Pulmonary artery endothelial cell (primary cell): ENCODE data around the gene RENBP. TPM values are rescaled to one million over a fixed set of nuclear protein-coding genes. Genes with fewer than 3 reads are reported as not detected.

Experiments
- DNase-seq: peaks from one replicate; pipeline ENCODE4 v3.0.0-alpha.2; 2011; ENCODE audit warnings: low read depth, low spot score
- total RNA-seq: library from RNA; depleted of rRNA; stranded (reverse); fragments of >200 nt; gene quantifications from 2 replicates; pipeline ENCODE4 v1.2.3, GENCODE V29; 2014

The RENBP gene
- total RNA-seq, 1 donor from 2014 or later = 4.9 TPM

GRCh38 chrX:153971124-153971449 is 26.6 kb upstream of the RENBP start:
- DNase-seq = peak; percentile 68

DNA sequence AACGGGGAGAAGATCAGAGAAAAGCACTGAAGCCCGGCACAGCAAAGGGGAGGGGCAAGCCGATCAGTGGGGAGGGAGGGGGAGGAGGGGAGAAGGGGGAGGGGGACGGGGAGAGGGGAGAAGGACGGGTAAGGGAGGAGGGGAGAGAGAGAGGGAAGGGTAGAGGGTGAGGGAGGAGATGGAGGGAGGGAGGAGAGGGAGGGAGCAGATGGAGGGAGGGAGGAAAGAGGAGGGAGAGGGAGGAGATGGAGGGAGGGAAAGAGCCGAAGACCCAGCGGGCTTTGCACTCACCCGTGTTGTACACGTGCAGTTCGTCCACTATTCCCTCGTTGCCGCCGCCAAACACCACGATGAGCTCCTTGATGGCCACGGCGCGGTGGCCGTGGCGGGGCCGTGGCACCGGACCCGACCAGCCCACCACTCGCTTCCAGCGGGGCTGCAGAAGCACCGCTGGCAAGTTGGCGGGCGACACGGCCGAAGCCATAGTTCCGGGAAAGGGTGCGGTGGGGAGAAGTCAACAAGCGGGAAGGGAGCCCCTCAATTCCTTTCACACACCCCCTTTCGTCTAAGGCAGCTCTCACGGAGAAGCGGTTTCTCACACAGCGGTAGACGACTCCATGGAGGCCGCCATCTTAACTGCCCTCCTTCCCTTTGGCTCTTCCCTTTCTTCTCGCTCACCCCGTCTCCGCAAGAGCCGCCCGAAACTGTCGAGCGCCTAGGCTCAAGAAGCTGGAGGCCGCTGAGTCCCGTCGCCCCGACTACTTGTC is 26.1 kb upstream of the RENBP start:
- no peak for DNase-seq

DNA sequence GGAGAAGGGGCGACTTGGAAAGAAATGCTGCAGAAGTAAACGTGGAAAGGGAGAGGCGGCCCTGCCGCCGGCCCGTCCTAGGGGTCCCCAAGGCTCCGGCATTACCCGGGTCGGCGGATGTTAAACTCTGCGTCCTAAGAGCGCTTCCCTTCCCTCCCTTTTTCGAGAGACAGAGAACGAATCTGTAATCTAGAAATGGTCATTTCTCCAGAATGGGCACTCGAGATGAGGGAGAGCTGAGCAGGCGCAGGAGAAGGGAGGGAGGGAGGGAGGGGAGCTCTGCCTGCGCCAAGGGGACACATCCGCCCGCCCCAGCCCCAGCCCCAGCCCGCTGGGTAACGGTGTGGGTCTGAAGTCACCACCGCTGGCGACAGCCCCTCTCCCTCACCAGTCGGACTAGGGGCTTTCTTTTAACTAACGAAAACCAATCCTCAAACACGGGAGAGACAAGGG is 25.5 kb upstream of the RENBP start:
- DNase-seq = no peak

- no peak for DNase-seq
Measured at GRCh38 chrX:153969125-153969903, 24.9 kb upstream of the RENBP start.

GRCh38 chrX:153968754-153969124 is 24.3 kb upstream of the RENBP start:
- DNase-seq = no peak

- DNase-seq = no peak
Measured at GRCh38 chrX:153968255-153968654, 23.8 kb upstream of the RENBP start.

- DNase-seq = no peak
Measured at GRCh38 chrX:153967536-153968224, 23.2 kb upstream of the RENBP start.

- DNase-seq = no peak
Measured at GRCh38 chrX:153966841-153967535, 22.5 kb upstream of the RENBP start.

DNA sequence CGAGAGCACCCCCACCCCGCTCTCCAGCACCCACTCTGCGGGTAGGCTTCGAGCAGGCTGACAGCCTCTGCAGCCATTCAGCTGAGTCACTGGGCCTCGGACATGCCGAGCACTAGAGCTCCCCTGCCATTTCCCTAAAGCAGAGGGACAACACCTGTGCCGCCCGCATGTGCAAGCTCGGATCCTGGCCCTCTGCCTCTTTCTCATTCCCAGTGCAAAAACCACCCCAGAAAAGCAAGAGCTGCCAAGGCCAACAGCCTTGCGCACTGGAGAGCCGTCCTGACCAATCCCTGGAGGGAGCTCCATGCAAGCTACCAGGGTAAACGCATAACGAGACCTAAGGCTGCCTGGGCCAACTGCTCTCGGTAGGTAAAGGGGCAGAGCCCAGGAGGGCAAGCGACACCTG is 21.8 kb upstream of the RENBP start:
- DNase-seq = no peak

- DNase-seq = no peak
Measured at GRCh38 chrX:153965406-153965805, 21.0 kb upstream of the RENBP start.

GRCh38 chrX:153964105-153964504 is 19.7 kb upstream of the RENBP start:
- DNase-seq = no peak

DNA sequence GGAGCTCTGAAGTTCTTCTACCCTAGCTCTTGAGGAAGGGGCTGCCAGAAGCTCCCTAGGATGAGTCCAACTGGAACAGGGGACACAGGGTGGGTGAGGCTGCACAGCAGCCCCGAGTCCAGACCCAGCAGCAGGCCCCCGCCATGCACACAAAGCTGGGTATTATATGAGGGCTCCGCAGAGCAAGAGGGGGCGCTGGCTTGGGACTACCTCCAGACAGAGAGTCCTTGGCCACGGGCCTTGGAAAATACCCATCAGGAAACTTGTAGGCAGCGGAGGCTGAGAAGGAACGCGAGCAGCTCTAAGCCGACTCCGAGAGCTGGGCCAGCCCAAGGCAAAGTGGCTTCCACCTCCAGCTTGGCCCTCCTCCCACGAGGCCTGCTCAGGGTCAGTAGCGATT is 19.1 kb upstream of the RENBP start:
- DNase-seq = no peak

GRCh38 chrX:153961292-153961691 is 16.8 kb upstream of the RENBP start:
- DNase-seq = no peak

- DNase-seq = no peak
Measured at GRCh38 chrX:153960786-153961185, 16.3 kb upstream of the RENBP start.

- DNase-seq = no peak
Measured at GRCh38 chrX:153960077-153960476, 15.6 kb upstream of the RENBP start.

GRCh38 chrX:153959649-153960048 is 15.2 kb upstream of the RENBP start:
- DNase-seq = no peak

- no peak for DNase-seq
Measured at GRCh38 chrX:153958605-153959004, 14.2 kb upstream of the RENBP start.

DNA sequence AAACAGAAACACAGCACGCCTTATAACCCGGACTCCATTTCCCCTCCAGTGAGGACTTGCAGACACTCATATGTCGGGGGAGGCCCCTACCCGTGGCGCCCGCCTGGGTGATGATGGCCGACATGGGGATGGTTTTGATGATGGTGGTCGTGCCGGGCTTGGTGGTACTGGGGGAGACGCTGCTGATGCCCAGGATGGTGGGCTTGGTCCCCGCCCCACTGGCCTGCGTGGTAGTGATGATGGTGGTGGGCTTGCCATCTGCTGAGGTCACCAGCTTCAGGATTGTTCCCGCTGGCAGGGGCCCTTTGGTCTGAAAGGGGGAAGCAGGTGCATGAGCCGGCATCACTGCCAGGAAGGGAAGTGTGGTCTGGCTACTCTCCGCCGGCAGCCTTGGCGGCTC is 12.8 kb upstream of the RENBP start:
- no peak for DNase-seq

DNA sequence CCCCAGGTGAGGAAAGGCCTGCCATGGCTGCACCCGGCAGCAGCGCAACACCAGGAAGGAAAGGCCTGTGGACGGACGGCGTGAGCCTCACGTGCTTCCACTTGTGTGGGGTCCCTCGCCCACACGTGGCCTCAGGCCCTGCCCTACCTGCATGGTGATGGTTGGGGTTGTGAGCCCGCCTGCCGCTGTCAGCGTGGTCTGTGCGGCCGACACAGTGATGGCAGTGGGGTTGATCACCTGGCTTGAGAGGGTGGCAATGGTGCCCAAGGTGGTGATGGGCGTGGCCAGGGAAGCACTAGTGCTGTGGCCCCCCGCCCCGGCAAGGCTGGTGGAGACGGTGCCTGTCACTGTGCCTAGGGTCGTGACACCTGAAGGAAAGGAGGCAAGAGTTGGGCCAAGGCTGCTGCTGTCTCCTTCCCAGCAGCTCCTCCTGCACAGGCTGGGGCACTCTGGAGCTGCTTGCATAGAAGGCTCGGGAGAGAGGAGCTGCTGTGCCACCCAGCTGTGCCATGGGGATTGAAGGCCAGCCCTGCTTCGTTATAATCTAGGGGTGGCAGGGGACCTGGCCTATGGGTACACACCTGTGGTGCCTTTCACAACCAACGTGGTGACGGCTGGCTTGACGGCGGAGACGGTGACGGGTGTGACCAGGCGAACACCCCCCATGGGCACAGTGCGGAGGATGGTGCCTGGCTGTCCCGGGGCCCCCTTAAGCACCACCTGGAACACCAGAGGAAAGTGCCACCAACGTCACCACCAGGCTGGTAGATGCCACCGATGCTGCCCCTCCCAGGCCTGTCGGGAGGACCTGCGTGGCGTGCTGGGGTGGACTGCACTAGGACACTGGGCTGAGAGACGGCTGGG is 11.8 kb upstream of the RENBP start:
- DNase-seq = no peak

DNA sequence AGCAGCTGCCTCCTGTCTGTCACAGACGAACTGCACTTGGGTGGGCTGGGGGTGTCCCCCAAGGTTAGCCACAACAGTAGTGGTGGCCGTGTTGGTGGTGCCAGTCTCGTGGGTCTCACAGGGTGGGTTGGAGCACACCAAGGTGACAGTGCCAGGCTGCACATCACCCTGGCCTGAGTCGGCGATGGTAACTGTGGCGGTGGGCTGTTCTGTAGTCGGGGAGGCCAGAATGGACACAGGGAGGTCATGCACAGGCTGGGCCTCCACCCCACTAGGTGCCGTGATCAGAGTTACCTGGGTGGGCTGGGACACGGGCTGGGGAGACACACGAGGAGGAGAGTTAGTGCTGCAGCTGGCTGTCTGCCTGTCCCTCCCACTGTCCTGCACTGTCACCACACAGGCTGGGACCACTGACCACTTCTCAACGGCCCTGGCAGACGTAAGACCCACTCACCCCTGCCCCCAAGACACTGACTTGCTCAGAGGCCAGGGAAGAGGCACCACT is 10.8 kb upstream of the RENBP start:
- no peak for DNase-seq
